Measurements from ENCODE around the gene KIAA1328.

GRCh38 chr18:36792634-36793283 lies 36.2 kb upstream of the KIAA1328 start:
- TF ChIP-seq, protein P1, sequence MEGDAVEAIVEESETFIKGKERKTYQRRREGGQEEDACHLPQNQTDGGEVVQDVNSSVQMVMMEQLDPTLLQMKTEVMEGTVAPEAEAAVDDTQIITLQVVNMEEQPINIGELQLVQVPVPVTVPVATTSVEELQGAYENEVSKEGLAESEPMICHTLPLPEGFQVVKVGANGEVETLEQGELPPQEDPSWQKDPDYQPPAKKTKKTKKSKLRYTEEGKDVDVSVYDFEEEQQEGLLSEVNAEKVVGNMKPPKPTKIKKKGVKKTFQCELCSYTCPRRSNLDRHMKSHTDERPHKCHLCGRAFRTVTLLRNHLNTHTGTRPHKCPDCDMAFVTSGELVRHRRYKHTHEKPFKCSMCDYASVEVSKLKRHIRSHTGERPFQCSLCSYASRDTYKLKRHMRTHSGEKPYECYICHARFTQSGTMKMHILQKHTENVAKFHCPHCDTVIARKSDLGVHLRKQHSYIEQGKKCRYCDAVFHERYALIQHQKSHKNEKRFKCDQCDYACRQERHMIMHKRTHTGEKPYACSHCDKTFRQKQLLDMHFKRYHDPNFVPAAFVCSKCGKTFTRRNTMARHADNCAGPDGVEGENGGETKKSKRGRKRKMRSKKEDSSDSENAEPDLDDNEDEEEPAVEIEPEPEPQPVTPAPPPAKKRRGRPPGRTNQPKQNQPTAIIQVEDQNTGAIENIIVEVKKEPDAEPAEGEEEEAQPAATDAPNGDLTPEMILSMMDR (IDR thresholded peaks at IDR 0.05): no peak
- no peak for TF ChIP-seq POLR2A (IDR thresholded peaks at IDR 0.05)
- TF ChIP-seq POLR2AphosphoS5 (IDR thresholded peaks at IDR 0.05): no peak
- TF ChIP-seq EP300 (IDR thresholded peaks at IDR 0.05): no peak
